Measurements from ENCODE around the gene KATNAL1.

The KATNAL1 gene

GRCh38 chr13:30332456-30333143 lies 25.2 kb upstream of the KATNAL1 start:
- DNase-seq, result no peak

- no peak for DNase-seq
Measured at GRCh38 chr13:30331331-30331771, 24.0 kb upstream of the KATNAL1 start.

DNA sequence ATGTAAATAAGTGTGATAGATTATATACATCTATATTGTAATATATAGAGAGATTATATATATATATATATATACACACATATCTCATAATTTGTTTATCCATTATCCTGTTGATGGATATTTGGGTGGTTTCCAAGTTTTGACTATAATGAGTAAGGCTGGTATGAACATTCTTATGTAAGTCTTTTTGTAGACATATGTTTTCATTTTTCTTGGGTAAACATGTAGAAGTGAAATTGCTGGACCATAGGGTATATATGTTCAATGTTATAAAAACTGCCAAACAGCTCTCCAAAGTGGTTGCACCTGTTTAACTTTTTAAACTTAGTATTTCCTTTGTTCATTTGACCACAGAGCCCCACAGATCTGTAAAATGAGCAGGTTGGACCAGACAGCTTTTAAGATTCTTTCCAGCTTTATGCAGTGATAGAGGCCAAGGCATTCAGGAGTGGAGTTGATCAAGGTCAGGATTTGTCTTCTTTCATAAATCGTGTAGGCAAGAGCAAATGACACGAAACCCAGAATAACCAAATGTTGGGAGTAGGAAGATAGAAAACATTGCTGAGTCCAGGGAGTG lies 21.7 kb upstream of the KATNAL1 start:
- DNase-seq, result no peak

DNA sequence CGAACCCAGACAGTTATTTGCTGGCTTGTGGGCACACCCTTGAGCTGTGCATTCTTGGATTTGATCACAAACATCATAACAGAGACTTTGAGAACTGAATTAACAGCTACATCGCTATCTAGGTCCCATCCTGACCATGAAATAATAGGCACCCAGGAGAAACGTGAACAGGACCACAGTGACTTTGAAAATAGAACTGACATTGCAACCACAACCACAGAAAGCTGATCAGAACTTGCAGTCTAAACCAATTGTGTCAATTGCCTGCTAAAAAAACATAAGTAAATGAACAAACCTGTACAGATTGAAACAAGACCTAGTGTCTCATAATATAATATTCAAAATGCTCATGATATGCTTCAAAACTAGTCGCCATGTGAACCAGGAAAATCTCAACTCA lies 18.3 kb upstream of the KATNAL1 start:
- DNase-seq, result no peak

DNA sequence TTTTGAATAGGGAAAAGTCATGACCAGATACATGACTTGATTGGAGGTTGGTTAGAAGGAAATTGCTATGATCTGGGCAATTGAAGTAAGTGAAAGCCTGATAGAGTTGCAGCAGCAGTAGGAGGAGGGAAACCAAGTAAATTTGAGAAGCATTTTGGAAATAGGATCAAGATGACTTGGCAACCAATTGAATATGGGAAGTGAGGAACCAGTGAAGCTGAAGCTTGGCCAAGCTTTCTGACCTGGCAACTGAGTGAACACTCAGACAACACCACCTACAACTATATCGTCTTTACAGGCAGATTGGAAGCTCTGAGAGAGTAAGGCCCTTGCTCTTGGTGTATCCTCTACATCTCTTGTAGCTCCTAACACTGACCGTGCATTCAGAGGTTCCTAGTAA lies 16.2 kb upstream of the KATNAL1 start:
- DNase-seq, result no peak

- peak; percentile 62 for DNase-seq
Measured at GRCh38 chr13:30322428-30322827, 15.1 kb upstream of the KATNAL1 start.

DNA sequence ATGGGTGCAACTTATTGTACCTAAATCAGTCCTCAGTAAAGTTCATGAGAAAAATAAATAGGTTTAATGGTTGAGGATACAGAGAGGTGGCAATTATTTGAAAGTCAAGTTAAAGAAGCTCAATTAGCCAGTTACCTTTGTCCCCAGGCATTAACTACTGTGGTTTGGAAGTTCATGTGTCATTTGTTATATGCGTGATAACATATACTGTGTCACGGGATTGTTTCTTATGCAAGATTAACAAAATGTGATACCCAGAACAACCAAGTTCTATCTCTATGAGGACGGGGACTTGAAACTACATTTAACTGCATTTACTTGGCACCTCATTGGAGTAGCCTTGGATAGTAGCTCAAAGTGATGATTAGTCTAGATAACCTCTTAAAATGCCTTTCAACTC lies 13.9 kb upstream of the KATNAL1 start:
- DNase-seq, result no peak

- no peak for DNase-seq
Measured at GRCh38 chr13:30319655-30320054, 12.3 kb upstream of the KATNAL1 start.

GRCh38 chr13:30319130-30319529 lies 11.8 kb upstream of the KATNAL1 start:
- DNase-seq, result no peak

GRCh38 chr13:30318026-30318425 lies 10.7 kb upstream of the KATNAL1 start:
- no peak for DNase-seq

GRCh38 chr13:30314562-30314961 lies 7.2 kb upstream of the KATNAL1 start:
- DNase-seq, result no peak

DNA sequence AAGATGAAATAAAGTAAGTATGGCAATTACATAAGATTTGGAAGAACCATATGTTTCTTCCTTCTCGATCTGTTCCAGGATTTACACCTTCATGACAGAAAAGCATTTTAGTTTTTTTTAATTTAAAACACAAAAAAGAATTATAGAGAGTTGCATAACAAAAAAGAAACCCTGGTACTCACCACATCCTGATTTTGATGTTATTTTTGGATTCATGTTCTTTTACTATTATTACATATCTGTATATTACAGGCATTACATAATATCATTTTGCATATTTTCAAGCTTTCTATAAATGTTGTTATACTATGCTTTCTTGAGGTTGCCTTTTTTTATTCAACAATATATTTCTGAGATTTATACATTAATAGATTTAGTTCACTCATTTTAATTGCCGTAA lies 6.7 kb upstream of the KATNAL1 start:
- no peak for DNase-seq

GRCh38 chr13:30313311-30313710 lies 6.0 kb upstream of the KATNAL1 start:
- DNase-seq, result no peak

- DNase-seq, result no peak
Measured at GRCh38 chr13:30312904-30313303, 5.6 kb upstream of the KATNAL1 start.

DNA sequence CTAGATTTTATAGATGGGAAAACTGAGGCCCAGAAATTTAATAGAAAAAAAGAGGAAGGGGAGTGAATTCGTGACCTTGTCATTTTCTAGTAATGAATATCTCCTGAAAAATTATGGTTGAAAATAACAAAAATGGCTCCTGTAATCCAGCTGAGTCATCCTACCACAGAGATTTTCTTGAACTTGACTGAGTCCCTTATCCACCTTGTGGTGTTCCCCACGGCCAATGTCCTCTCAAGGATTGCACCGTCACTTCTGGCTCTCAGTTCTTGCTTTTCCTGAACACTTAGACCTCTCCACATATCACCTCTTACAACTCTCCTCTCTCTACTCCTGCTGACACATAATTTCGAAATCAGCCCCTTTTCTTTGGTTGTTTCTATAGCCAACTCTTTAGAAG lies 1.2 kb upstream of the KATNAL1 start:
- peak; percentile 8 for DNase-seq

DNA sequence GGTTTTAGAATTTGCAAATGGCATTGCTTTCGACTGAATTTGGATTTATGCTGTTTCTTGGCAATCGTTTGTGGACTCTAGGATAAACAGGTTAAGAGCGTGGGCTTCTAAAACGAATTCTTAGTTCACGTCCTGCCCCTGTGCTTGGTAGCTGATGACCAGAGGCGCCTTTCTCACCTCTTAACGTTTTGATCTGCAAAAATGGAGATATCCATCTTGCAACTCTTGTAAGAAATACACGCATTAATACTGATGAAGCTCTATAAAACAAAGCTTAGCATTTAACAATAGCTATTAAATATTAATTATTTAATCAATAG lies 580 bp upstream of the KATNAL1 start:
- DNase-seq, result no peak

- DNase-seq, result peak; percentile 61
Measured at GRCh38 chr13:30306762-30307193, 573 bp downstream of the KATNAL1 start.

- no peak for DNase-seq
Measured at GRCh38 chr13:30305456-30305970, 1.8 kb downstream of the KATNAL1 start.

- no peak for DNase-seq
Measured at GRCh38 chr13:30303269-30303668, 4.1 kb downstream of the KATNAL1 start.

- no peak for DNase-seq
Measured at GRCh38 chr13:30301827-30302226, 5.5 kb downstream of the KATNAL1 start.

DNA sequence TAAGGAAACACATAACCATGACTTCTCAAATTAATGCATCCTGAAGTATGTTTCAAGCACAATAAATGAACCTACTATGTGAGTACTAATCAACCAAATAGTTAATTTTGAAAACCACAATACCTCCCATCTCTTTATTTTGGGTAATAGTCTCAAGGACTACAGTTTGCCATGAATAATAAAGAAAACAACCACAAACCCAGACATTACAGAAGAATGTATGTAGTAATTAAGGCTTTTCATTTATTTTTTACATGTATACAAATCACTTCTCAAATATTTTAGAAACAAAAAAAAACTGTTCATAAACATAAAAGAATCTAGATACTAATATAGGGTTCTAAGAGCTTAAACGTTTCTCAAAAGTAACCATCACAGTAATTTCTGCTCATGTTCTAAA lies 6.8 kb downstream of the KATNAL1 start:
- no peak for DNase-seq

DNA sequence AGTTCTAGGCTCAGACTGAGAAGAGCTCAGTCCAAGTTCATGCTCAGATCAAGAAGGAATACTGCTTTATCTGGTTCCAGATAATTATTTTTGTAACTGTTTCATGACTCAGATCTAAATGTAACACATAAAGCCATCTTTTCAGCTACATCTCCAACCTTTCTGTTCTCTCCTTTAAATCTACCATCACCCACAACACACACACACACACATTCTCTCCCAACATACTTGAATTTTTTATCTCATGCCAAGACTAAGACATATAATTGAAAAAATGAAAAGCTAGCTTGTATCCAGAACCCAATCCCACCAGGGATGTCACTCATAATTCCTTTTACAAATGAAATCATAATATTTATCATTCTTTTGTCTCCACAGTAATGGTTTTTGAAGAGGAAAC lies 7.6 kb downstream of the KATNAL1 start:
- DNase-seq, result no peak

DNA sequence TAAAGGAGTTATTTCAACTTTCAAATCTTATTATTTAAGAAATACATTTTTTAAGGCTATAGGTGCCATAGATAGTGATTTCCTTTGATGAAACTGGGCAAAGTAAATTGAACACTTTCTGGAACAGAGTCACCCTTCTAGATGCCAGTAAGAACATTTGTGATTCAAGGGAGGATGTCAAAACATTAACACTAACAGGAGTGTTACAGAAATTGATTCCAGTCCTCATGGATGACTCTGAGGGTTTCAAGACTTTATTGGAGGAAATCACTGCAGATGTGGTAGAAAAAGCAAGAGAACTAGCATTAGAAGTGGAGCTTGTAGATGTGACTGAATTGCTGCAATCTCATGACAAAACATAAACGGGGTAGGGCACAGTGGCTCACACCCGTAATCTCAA lies 12.2 kb downstream of the KATNAL1 start:
- no peak for DNase-seq

- DNase-seq, result no peak
Measured at GRCh38 chr13:30294004-30294403, 13.3 kb downstream of the KATNAL1 start.

DNA sequence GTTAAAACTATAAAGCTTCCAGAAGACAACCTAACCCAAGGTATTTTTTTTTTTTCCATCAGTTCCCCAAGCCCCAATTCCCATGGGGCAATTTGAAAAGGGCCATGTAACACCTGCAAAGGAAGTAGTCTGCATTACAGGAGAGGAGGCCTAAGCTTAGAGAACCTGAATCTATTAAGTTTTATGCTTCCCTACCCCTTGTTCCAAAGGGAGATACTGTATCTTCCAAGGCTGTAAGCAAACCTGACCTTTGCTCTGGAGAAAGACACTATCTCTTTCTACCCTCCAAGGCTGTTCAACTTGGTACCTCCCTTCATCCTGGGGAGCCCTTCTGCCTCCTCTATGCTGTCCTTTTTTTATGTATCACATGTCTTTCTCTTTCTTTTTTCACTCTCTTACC lies 15.0 kb downstream of the KATNAL1 start:
- no peak for DNase-seq
